HepG2 (cell line): ENCODE results near the gene SPG7. TPM values are rescaled to one million over a fixed set of nuclear protein-coding genes. Genes with fewer than 3 reads are reported as not detected.
A peak's percentile ranks its signal among the peaks of the same experiment; 100 is the strongest.

Experiments
- ASH2L ChIP-seq: fragments of 300-600, 200-600 bp; sonication (generic); IDR thresholded peaks from 2 replicates; pipeline ENCODE4 v1.7.0; 2017; ENCODE audit warnings: low read depth, mild to moderate bottlenecking, moderate library complexity, mixed read lengths, low read length; ENCODE audit not compliant: insufficient read length
- BCL6 ChIP-seq: IDR thresholded peaks from 2 replicates; pipeline ENCODE4 v1.6.1; 2016; ENCODE audit warnings: missing genetic modification reagents, missing compliant biosample characterization
- CEBPG ChIP-seq: IDR thresholded peaks from 2 replicates; pipeline ENCODE4 v1.6.1; 2016
- CHD2 ChIP-seq: IDR thresholded peaks from 2 replicates; pipeline ENCODE4 v1.6.1; 2011; ENCODE audit warnings: low read depth, low read length, improper control_type of control experiment
- EED ChIP-seq: sonication (generic); formaldehyde crosslinking; IDR thresholded peaks from 2 replicates; pipeline ENCODE4 v1.5.0; 2020; ENCODE audit warnings: mild to moderate bottlenecking, missing genetic modification reagents
- EZH2 ChIP-seq: conservative IDR thresholded peaks from 2 replicates; pipeline ENCODE4 v1.6.1; 2012; ENCODE audit warnings: mild to moderate bottlenecking, low read depth, low read length, moderate library complexity
- HOXA3 ChIP-seq: sonication (generic); formaldehyde crosslinking; IDR thresholded peaks from 2 replicates; pipeline ENCODE4 v1.5.0; 2020; ENCODE audit warnings: missing genetic modification reagents
- MYC ChIP-seq: sonication (generic); formaldehyde crosslinking; IDR thresholded peaks from 2 replicates; pipeline ENCODE4 v1.9.0; 2021; ENCODE audit warnings: missing genetic modification reagents, borderline replicate concordance
- NAIF1 ChIP-seq: sonication (generic); formaldehyde crosslinking; IDR thresholded peaks from 2 replicates; pipeline ENCODE4 v1.5.0; 2020; ENCODE audit warnings: mild to moderate bottlenecking, missing genetic modification reagents, borderline replicate concordance
- NFKBIZ ChIP-seq: IDR thresholded peaks from 2 replicates; pipeline ENCODE4 v1.6.1; 2018; ENCODE audit warnings: missing genetic modification reagents, missing compliant biosample characterization
- RARG ChIP-seq: sonication (generic); formaldehyde crosslinking; IDR thresholded peaks from 2 replicates; pipeline ENCODE4 v1.4.0; 2020; ENCODE audit warnings: low read depth, mild to moderate bottlenecking, missing genetic modification reagents
- SCMH1 ChIP-seq: sonication (generic); formaldehyde crosslinking; IDR thresholded peaks from 2 replicates; pipeline ENCODE4 v1.9.0; 2021; ENCODE audit warnings: missing genetic modification reagents, mild to moderate bottlenecking, borderline replicate concordance
- SUZ12 ChIP-seq: fragments of 150-350 bp; IDR thresholded peaks from 2 replicates; pipeline ENCODE4 v1.6.1; 2014; ENCODE audit warnings: low read depth, low read length
- TBL1XR1 ChIP-seq: fragments of 150-350 bp; IDR thresholded peaks from 2 replicates; pipeline ENCODE4 v1.6.1; 2014; ENCODE audit warnings: borderline replicate concordance, low read length; ENCODE audit not compliant: partially characterized antibody
- ZBTB44 ChIP-seq: sonication (generic); formaldehyde crosslinking; IDR thresholded peaks from 2 replicates; pipeline ENCODE4 v1.4.0; 2020; ENCODE audit warnings: missing genetic modification reagents
- ZNF570 ChIP-seq: sonication (generic); formaldehyde crosslinking; IDR thresholded peaks from 2 replicates; pipeline ENCODE4 v1.4.0; 2020; ENCODE audit warnings: mild to moderate bottlenecking, missing genetic modification reagents, borderline replicate concordance
- polyA plus RNA-seq, 8 experiments: library from polyadenylated mRNA; depleted of rRNA in 3 of 8; stranded (reverse) in 7 of 8; unstranded in 1 of 8; fragments of >200 nt; fragmentation: Illumina TruSeq in 4 of 8; extraction: Trizol in 4 of 8; gene quantifications; 2 replicates each; pipeline versions ENCODE4 v1.2.1 to v1.2.3, GENCODE V29; 2011 to 2016; ENCODE audit warnings: low read depth in 4 of 8, missing spikeins in 1 of 8, mixed read lengths in 1 of 8; ENCODE audit not compliant: insufficient read depth in 1 of 8
- total RNA-seq, 5 experiments: library from RNA; depleted of rRNA; stranded (reverse); fragments of >200 nt; fragmentation: Illumina TruSeq; extraction: Trizol; gene quantifications; 2 replicates each; pipeline ENCODE4 v1.2.3, GENCODE V29; 2016; ENCODE audit warnings: low read depth in 1 of 5
- TF ChIP-seq, protein P1 (sequence below): sonication (generic); formaldehyde crosslinking; IDR thresholded peaks from 2 replicates; pipeline ENCODE4 v1.8.0; 2022; ENCODE audit warnings: missing genetic modification reagents, mild to moderate bottlenecking, moderate library complexity, borderline replicate concordance
- TF ChIP-seq, protein P2 (sequence below): sonication (generic); formaldehyde crosslinking; IDR thresholded peaks from 2 replicates; pipeline ENCODE4 v1.8.0; 2022; ENCODE audit warnings: mild to moderate bottlenecking, missing genetic modification reagents, moderate library complexity
- TF ChIP-seq, protein P3 (sequence below): sonication (generic); formaldehyde crosslinking; IDR thresholded peaks from 2 replicates; pipeline ENCODE4 v1.5.1; 2020; ENCODE audit warnings: missing genetic modification reagents, mild to moderate bottlenecking, borderline replicate concordance

Gene SPG7
- total and polyA plus RNA-seq, 2 of the 13 experiments (the other 11 are each of a cell fraction or from before 2014, with no cell fraction given): 66.0 to 136 TPM

DNA sequence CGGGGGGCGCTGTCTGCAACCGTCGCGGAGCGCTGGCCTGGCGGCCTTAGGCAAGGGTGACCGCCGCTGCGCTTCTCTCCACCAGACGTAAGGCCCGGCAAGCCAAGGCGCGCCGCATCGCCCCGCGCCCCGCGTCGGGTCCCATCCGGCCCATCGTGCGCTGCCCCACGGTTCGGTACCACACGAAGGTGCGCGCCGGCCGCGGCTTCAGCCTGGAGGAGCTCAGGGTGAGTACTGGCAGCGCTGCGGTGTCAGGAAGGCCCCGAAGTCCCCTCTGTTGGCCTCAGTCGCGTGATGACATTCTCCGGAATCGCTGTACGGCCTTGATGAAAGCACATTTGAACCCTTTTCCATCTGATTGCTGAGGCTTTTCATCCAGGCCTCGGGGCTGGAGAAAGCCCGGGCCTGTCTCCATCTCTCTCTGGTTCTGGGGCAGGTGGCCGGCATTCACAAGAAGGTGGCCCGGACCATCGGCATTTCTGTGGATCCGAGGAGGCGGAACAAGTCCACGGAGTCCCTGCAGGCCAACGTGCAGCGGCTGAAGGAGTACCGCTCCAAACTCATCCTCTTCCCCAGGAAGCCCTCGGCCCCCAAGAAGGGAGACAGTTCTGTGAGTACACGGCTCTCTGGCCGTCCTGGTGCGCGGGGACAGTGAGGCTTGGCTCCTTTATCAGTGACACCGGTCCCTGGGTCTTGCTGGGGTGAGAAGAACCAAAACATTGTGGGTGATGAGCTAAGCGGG lies 53.1 kb downstream of the SPG7 start (continued):
- TF ChIP-seq CEBPG (CRISPR knock-in tag) (no peak), NFKBIZ (CRISPR knock-in tag) (no peak), EZH2 (no peak), NAIF1 (CRISPR knock-in tag) (no peak), ZBTB44 (no peak), BCL6 (CRISPR knock-in tag) (no peak), RARG (CRISPR knock-in tag) (no peak), EED (CRISPR knock-in tag) (no peak; the same call in 1 of the 2 replicates), MYC (CRISPR knock-in tag) (no peak), ASH2L (no peak), CHD2 (no peak), SCMH1 (CRISPR knock-in tag) (no peak), TBL1XR1 (no peak), SUZ12 (no peak), HOXA3 (CRISPR knock-in tag) (no peak), ZNF570 (CRISPR knock-in tag) (no peak)
- TF ChIP-seq, protein P1, sequence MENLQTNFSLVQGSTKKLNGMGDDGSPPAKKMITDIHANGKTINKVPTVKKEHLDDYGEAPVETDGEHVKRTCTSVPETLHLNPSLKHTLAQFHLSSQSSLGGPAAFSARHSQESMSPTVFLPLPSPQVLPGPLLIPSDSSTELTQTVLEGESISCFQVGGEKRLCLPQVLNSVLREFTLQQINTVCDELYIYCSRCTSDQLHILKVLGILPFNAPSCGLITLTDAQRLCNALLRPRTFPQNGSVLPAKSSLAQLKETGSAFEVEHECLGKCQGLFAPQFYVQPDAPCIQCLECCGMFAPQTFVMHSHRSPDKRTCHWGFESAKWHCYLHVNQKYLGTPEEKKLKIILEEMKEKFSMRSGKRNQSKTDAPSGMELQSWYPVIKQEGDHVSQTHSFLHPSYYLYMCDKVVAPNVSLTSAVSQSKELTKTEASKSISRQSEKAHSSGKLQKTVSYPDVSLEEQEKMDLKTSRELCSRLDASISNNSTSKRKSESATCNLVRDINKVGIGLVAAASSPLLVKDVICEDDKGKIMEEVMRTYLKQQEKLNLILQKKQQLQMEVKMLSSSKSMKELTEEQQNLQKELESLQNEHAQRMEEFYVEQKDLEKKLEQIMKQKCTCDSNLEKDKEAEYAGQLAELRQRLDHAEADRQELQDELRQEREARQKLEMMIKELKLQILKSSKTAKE: peak; percentile 56; the same call in 1 of the 2 replicates
- TF ChIP-seq, protein P2, sequence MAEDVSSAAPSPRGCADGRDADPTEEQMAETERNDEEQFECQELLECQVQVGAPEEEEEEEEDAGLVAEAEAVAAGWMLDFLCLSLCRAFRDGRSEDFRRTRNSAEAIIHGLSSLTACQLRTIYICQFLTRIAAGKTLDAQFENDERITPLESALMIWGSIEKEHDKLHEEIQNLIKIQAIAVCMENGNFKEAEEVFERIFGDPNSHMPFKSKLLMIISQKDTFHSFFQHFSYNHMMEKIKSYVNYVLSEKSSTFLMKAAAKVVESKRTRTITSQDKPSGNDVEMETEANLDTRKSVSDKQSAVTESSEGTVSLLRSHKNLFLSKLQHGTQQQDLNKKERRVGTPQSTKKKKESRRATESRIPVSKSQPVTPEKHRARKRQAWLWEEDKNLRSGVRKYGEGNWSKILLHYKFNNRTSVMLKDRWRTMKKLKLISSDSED (CRISPR knock-in tag): no peak
- TF ChIP-seq, protein P3, sequence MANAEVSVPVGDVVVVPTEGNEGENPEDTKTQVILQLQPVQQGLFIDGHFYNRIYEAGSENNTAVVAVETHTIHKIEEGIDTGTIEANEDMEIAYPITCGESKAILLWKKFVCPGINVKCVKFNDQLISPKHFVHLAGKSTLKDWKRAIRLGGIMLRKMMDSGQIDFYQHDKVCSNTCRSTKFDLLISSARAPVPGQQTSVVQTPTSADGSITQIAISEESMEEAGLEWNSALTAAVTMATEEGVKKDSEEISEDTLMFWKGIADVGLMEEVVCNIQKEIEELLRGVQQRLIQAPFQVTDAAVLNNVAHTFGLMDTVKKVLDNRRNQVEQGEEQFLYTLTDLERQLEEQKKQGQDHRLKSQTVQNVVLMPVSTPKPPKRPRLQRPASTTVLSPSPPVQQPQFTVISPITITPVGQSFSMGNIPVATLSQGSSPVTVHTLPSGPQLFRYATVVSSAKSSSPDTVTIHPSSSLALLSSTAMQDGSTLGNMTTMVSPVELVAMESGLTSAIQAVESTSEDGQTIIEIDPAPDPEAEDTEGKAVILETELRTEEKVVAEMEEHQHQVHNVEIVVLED (CRISPR knock-in tag): no peak
